HG02884 (cell line): ENCODE data around the gene RAD51B.

Source experiments
- ATAC-seq: cut with Tn5 transposase; IDR thresholded peaks from one replicate; pipeline ENCODE4 v1.9.1; 2021; ENCODE audit warnings: mild to moderate bottlenecking, moderate library complexity; ENCODE audit not compliant: unreplicated experiment

Gene RAD51B

GRCh38 chr14:67889455-67889854, 69.9 kb downstream of the RAD51B start:
- ATAC-seq: no peak

DNA sequence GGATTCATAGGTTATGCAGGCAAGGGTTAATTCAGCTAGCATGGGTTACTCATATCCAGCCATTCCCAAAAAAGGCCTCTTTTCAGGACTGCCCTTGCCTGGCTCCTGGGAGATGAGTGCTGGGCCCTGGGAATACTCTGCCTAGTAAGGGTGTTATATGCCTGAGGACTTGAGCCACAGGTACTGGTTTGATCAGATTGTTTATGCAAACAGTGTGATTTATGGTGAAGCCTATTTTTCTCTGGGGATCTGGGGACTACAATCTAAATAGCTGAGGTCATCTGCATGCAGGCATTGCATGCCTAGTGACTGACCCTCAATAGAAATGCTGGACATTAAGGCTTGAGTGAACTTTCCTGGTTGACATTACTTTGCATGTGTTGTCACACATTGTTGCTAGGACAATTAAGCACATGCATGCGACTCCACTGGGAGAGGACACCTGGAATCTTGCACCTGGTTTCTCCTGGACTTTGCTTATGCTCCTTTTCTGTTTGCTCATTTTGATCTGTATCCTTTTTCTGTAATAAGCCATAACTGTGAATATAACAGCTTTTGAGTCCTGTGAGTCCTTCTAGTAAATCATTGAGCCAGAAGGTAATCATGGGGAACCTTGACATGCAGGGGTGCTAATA, 73.0 kb downstream of the RAD51B start:
- no peak for ATAC-seq

- no peak for ATAC-seq
Observed at GRCh38 chr14:67900231-67900630, 80.7 kb downstream of the RAD51B start.

DNA sequence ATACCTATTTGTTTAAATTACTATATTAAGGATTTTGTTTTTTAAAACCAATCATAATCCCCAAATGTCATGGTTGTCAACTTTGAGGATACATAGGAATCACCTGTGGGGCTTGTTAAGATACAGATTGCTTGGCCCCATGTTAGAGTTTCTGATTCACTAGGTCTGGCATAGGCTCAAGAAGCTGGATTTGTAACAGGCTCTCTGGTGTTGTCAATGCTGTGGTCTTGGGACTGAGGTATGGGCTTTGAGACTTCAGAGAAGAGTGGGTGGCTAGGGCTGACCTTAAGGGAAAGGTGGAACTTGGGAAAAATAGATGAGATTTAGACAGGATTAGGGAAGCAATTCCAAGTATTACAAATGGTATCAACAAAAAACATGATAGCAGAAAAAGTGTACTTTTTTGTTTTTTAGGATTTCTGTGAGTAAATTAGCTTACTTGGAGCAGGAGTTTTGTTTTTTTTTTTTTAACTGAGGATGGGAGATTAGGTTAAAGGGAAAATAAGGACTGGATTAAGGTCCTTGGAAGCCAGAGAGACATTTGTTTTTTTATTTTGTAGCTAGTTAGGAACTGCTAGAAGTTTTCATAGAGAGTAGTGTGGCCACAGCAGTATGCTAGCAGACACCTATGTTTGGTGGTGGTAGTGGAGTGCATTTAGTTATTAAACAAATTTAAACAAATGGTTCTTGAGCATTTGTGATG, 88.6 kb downstream of the RAD51B start:
- ATAC-seq: no peak

DNA sequence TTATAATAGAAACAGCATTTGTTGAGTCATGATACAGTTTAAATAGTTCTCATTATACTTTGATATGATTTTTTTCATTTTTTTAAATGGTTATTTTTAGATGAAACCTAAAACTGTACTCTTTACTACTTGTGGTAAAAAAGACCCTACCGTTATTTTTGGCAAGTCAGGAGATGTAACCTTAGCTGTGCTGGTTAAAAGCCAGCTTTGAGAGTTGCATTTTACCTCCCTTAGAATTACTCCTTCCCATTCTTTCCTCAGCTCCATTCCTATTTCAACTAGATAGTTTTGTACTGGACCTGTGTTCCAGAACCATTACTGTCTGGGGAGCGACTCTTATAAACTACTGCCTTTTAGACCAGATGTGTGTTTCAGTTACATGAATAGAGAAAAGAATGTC, 92.0 kb downstream of the RAD51B start:
- no peak for ATAC-seq

GRCh38 chr14:67916430-67916829, 96.9 kb downstream of the RAD51B start:
- no peak for ATAC-seq

GRCh38 chr14:67917006-67917405, 97.4 kb downstream of the RAD51B start:
- no peak for ATAC-seq

DNA sequence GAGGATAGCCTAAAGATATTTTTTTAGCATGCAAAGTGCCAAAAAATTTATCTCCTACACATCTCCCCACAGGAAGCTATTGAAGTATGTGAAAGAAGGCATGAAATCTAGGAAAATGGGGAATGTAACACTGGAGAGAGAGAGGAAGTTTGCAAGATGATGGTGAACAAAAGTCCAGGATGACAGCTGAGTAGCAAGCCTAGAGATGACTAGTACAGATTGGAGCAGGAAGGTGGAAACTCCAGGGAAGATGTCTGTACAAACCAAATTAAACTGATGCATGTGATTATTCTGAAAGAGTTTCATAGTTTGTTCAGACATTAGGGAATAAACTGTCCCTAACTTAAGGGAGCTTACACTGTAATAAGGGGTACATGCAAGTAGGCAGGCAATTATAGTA, 99.3 kb downstream of the RAD51B start:
- ATAC-seq: no peak

DNA sequence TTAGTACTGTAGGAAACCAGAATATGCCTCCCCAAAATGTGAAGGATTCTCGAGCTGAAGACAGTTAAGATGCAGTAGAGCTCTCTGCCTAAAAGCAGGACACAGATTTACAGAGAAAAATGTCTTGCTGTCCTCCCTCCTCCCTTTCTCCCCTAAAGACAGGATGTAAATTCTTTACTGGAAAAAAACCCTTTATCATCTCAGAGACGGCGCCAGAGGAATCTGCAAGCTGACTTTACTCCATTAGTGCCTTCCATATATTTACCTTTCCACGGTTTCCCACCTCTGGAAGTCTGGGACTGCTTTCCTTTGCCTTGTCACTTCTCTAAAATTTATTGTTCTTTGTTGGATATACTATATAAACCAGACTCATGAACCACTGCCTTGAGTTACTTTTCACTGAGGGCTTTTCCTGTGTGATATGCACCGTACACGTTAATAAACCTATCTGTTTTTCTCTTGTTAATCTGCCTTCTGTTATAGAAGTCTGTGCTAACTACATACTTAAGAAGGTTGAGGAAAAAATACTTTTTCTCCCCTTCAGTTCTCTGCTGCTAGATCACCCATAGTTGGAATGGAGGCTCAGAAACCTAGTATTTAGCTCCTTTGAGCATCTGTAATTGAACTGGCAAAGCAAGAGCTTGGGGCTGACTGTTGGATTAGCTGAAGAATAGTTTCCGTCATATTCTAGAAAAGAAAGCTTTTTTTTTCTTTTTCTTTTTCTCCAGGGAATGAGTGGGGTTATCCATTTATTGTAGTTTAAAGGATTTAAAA, 99.9 kb downstream of the RAD51B start:
- no peak for ATAC-seq

- no peak for ATAC-seq
Observed at GRCh38 chr14:67926821-67927220, 107.2 kb downstream of the RAD51B start.

- ATAC-seq: no peak
Observed at GRCh38 chr14:67927244-67927643, 107.7 kb downstream of the RAD51B start.

DNA sequence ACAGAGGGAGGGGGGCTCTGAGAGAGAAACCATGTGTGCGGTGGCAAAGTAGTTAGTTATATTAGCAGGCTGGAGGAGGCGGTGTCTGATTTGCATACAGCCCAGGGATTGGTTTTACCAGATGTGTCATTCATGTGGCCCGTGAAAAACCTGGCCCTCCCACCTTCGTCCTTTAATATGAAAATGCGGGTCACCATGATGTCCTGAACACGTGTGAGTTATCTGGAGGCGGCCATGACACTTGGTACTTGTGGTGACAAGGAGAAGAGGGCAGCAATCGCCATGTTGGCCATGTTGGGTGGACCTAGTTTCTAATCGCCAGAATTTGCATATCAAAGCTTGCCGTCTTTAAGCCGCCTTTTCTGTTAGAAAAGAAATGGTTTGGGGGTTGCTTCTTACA, 108.8 kb downstream of the RAD51B start:
- no peak for ATAC-seq

DNA sequence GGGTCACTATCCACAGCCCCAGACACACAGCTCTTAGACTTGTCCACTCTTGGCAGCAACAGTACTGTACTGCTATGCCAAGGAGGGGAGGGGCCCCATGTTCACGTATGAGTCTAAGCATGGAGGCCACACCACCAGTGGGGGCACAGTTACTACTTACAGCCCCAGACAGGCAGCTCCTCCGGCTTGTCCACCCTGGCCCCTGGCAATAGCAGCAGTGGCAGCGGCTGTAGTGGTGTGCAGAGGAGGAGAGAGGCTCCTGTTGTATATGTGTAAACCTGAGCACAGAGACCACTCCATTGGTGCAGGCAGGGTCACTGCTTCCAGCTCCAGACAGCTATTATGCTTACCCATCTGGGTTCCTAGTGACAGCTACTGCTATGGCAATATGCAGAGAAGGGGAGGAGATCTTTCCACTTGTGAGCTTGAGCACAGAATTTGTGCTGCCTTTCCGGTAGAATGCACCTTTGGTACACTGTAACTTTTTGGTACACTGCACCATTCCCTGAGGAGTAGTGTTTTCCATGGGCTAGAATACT, 113.2 kb downstream of the RAD51B start:
- no peak for ATAC-seq

- no peak for ATAC-seq
Observed at GRCh38 chr14:67933266-67933665, 113.7 kb downstream of the RAD51B start.

- ATAC-seq: no peak
Observed at GRCh38 chr14:67934087-67934486, 114.5 kb downstream of the RAD51B start.

DNA sequence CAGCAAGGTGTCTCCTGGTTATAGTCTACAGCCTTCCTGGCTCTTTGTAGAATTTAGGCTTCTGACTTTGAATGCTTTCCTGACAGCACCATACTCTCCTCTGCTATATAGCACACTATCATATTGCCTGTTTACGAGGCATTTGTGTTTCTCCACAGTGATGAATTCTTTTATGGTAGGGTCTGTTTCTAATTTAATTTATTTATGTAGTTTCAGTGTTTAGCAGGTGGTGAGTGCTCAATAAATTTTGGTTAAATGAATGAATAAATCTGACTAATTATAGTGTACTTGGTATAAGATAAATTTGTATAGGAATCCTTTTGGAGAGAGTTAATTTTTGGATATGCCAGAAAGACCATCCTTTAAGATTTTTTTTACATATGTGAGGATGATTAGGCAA, 115.3 kb downstream of the RAD51B start:
- ATAC-seq: no peak

GRCh38 chr14:67935371-67935770, 115.8 kb downstream of the RAD51B start:
- ATAC-seq: no peak

- no peak for ATAC-seq
Observed at GRCh38 chr14:67938071-67938470, 118.5 kb downstream of the RAD51B start.

- no peak for ATAC-seq
Observed at GRCh38 chr14:67940486-67941455, 121.2 kb downstream of the RAD51B start.

DNA sequence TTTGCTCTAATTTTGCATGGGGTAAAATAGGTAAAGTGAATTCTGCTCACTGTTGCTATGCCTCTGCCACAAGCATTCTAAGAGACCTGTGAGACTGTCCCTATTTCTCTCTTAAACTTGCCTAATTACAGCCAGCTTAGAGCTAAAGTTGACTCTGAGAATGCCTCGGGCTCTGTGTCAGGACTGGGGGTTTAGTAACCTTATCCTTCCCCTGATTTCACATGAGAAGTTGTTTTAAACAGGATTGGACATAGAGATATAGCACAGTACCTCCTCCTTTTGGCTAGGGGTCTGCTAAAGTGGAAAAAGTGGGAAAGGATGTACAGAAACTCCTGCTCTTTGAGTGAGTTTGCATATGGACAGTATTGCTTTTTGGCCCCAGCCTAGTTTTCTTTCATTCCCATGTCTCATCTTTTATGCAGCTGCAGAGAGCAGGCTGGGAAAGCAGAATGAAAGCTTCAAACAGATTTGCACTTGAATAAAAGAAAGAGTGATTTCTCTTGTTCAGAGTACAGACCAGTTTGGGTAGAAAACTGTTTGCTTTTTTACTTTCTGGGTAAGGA, 122.0 kb downstream of the RAD51B start:
- no peak for ATAC-seq
